ENCODE data around the gene ELF1.

GRCh38 chr13:40973409-40973808, 45.7 kb downstream of the ELF1 start:
- TF ChIP-seq, protein P1, sequence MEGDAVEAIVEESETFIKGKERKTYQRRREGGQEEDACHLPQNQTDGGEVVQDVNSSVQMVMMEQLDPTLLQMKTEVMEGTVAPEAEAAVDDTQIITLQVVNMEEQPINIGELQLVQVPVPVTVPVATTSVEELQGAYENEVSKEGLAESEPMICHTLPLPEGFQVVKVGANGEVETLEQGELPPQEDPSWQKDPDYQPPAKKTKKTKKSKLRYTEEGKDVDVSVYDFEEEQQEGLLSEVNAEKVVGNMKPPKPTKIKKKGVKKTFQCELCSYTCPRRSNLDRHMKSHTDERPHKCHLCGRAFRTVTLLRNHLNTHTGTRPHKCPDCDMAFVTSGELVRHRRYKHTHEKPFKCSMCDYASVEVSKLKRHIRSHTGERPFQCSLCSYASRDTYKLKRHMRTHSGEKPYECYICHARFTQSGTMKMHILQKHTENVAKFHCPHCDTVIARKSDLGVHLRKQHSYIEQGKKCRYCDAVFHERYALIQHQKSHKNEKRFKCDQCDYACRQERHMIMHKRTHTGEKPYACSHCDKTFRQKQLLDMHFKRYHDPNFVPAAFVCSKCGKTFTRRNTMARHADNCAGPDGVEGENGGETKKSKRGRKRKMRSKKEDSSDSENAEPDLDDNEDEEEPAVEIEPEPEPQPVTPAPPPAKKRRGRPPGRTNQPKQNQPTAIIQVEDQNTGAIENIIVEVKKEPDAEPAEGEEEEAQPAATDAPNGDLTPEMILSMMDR (conservative IDR thresholded peaks at IDR 0.05; ENCODE audit: low read depth in 2 of 2) = no peak
- TF ChIP-seq POLR2AphosphoS5 (IDR thresholded peaks at IDR 0.05; ENCODE audit: low read depth) (no peak), EZH2 (IDR thresholded peaks at IDR 0.05; ENCODE audit: low read depth, unreplicated experiment) (no peak), CREB1 (CRISPR knock-in tag; IDR thresholded peaks at IDR 0.05; ENCODE audit: low read depth) (no peak), NANOG (IDR thresholded peaks at IDR 0.05; ENCODE audit: borderline replicate concordance) (no peak), JUNB (IDR thresholded peaks at IDR 0.05; ENCODE audit: unreplicated experiment) (no peak)
- TF ChIP-seq, protein P2, sequence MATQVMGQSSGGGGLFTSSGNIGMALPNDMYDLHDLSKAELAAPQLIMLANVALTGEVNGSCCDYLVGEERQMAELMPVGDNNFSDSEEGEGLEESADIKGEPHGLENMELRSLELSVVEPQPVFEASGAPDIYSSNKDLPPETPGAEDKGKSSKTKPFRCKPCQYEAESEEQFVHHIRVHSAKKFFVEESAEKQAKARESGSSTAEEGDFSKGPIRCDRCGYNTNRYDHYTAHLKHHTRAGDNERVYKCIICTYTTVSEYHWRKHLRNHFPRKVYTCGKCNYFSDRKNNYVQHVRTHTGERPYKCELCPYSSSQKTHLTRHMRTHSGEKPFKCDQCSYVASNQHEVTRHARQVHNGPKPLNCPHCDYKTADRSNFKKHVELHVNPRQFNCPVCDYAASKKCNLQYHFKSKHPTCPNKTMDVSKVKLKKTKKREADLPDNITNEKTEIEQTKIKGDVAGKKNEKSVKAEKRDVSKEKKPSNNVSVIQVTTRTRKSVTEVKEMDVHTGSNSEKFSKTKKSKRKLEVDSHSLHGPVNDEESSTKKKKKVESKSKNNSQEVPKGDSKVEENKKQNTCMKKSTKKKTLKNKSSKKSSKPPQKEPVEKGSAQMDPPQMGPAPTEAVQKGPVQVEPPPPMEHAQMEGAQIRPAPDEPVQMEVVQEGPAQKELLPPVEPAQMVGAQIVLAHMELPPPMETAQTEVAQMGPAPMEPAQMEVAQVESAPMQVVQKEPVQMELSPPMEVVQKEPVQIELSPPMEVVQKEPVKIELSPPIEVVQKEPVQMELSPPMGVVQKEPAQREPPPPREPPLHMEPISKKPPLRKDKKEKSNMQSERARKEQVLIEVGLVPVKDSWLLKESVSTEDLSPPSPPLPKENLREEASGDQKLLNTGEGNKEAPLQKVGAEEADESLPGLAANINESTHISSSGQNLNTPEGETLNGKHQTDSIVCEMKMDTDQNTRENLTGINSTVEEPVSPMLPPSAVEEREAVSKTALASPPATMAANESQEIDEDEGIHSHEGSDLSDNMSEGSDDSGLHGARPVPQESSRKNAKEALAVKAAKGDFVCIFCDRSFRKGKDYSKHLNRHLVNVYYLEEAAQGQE (IDR thresholded peaks at IDR 0.05; ENCODE audit: unreplicated experiment) = no peak
